GM21737 (cell line): ENCODE results near the gene ST3GAL2.

Experiments used
- ATAC-seq: cut with Tn5 transposase; IDR thresholded peaks from one replicate; pipeline ENCODE4 v1.9.1; 2021; ENCODE audit warnings: mild to moderate bottlenecking, moderate library complexity; ENCODE audit not compliant: unreplicated experiment

The ST3GAL2 gene

GRCh38 chr16:70440009-70440692 is 1.3 kb upstream of the ST3GAL2 start:
- ATAC-seq, result no peak

- peak; percentile 1 for ATAC-seq
Measured at GRCh38 chr16:70438585-70438968, 323 bp downstream of the ST3GAL2 start.

GRCh38 chr16:70437582-70438557 is 1.0 kb downstream of the ST3GAL2 start:
- ATAC-seq, result no peak

GRCh38 chr16:70437017-70437581 is 1.8 kb downstream of the ST3GAL2 start:
- ATAC-seq, result no peak

- no peak for ATAC-seq
Measured at GRCh38 chr16:70434484-70435260, 4.2 kb downstream of the ST3GAL2 start.

- no peak for ATAC-seq
Measured at GRCh38 chr16:70433458-70434103, 5.3 kb downstream of the ST3GAL2 start.

GRCh38 chr16:70432723-70433457 is 6.0 kb downstream of the ST3GAL2 start:
- no peak for ATAC-seq

GRCh38 chr16:70432356-70432722 is 6.6 kb downstream of the ST3GAL2 start:
- no peak for ATAC-seq

- peak; percentile 44 for ATAC-seq
Measured at GRCh38 chr16:70430667-70431536, 8.0 kb downstream of the ST3GAL2 start.

- peak; percentile 0 for ATAC-seq
Measured at GRCh38 chr16:70429888-70430666, 8.8 kb downstream of the ST3GAL2 start.

GRCh38 chr16:70428178-70428998 is 10.5 kb downstream of the ST3GAL2 start:
- ATAC-seq, result no peak

GRCh38 chr16:70427786-70428177 is 11.1 kb downstream of the ST3GAL2 start:
- ATAC-seq, result no peak

GRCh38 chr16:70422543-70422942 is 16.4 kb downstream of the ST3GAL2 start:
- ATAC-seq, result no peak

GRCh38 chr16:70421473-70422311 is 17.2 kb downstream of the ST3GAL2 start:
- no peak for ATAC-seq

- no peak for ATAC-seq
Measured at GRCh38 chr16:70421014-70421413, 17.9 kb downstream of the ST3GAL2 start.
